Measurements from ENCODE around the gene SPATA45. TPM values are rescaled to one million over a fixed set of nuclear protein-coding genes. Genes with fewer than 3 reads are reported as not detected.

The SPATA45 gene
- total RNA-seq, 1 donor from 2014 or later, result not detected

GRCh38 chr1:212780759-212781158, 66.7 kb downstream of the SPATA45 start:
- DNase-seq (ENCODE audit: low spot score), result no peak

Other genes starting within 250 kb of the SPATA45 start
- gene ATF3, start 238.9 kb downstream of the SPATA45 start, total RNA-seq (ENCODE audit: insufficient read depth, low replicate concordance), result 82.1 TPM
- gene BATF3, start 147.8 kb downstream of the SPATA45 start, total RNA-seq (ENCODE audit: insufficient read depth, low replicate concordance), result 44.8 TPM
- gene NSL1, start 55.9 kb downstream of the SPATA45 start, total RNA-seq (ENCODE audit: insufficient read depth, low replicate concordance), result 50.3 TPM
- 51.0 TPM for gene TATDN3, start 55.8 kb downstream of the SPATA45 start, total RNA-seq (ENCODE audit: insufficient read depth, low replicate concordance)
- gene FLVCR1, start 10.6 kb upstream of the SPATA45 start, total RNA-seq (ENCODE audit: insufficient read depth, low replicate concordance), result 32.3 TPM
- gene VASH2, start 102.9 kb upstream of the SPATA45 start, total RNA-seq (ENCODE audit: insufficient read depth, low replicate concordance), result 4.1 TPM
- 73.2 TPM for gene ANGEL2, start 168.2 kb upstream of the SPATA45 start, total RNA-seq (ENCODE audit: insufficient read depth, low replicate concordance)
- gene RPS6KC1, start 203.6 kb upstream of the SPATA45 start, total RNA-seq (ENCODE audit: insufficient read depth, low replicate concordance), result 45.5 TPM

Measured in umbilical cord (tissue), 2 donors.